ENCODE data around the gene MLH3. TPM values are rescaled to one million over a fixed set of nuclear protein-coding genes. Genes with fewer than 3 reads are reported as not detected.

MLH3 gene
- total and polyA plus RNA-seq, 2 of the 13 experiments (the other 11 are each of a cell fraction or from before 2014, with no cell fraction given) = 14.4 to 24.8 TPM

- 47% methylated on average over 3 of the region's 4 CpGs for WGBS (ENCODE audit: low lambda C conversion rate)
- no peak overlapping the region for H3K4me2 ChIP-seq (ENCODE audit: low read depth, low read length)
- TF ChIP-seq SRSF4 (IDR thresholded peaks at IDR 0.05; ENCODE audit: low read depth, low read length, poor library complexity, severe bottlenecking) (no peak), PPARG (CRISPR knock-in tag; conservative IDR thresholded peaks at IDR 0.05) (no peak), ZFP36L2 (CRISPR knock-in tag; IDR thresholded peaks at IDR 0.05) (no peak), ZBTB33 (CRISPR knock-in tag; IDR thresholded peaks at IDR 0.05) (peak; percentile 87), REXO4 (CRISPR knock-in tag; IDR thresholded peaks at IDR 0.05; ENCODE audit: borderline replicate concordance) (no peak), DMAP1 (CRISPR knock-in tag; IDR thresholded peaks at IDR 0.05) (no peak), DPF2 (CRISPR knock-in tag; IDR thresholded peaks at IDR 0.05; ENCODE audit: borderline replicate concordance, low read depth) (no peak)
- no peaks in the 10 kb centered on the region for H3K36me3 ChIP-seq (replicated peaks in 1 of 2; ENCODE audit: control insufficient read depth in 1 of 2, insufficient read depth in 2 of 2, low read length in 2 of 2)
- peaks cover 4 to 52% of the 10 kb centered on the region in 2 experiments; a peak in 4 of 5 replicates for H3K27me3 ChIP-seq (ENCODE audit: control insufficient read depth in 1 of 2, insufficient read depth in 2 of 2, low read length in 2 of 2)
- no peak overlapping the region for H3K27ac ChIP-seq (ENCODE audit: extremely low read length, insufficient read depth, low read length)
- in situ Hi-C loops (cut with HindIII; ENCODE audit: extremely low pct_ligation_motif_present, low pct_unique_long_range_greater_than_20kb) = no loop called here
- no peak for ATAC-seq
- FAIRE-seq = no peak
- no TSS peak for BruUV-seq (replicated peaks)
- intact Hi-C loops (cut with micrococcal nuclease; ENCODE audit: unreplicated experiment) = no loop called here
- H3K4me1 ChIP-seq (ENCODE audit: insufficient read depth, low read length) = peaks cover 25% of the 10 kb centered on the region
- H3K9ac ChIP-seq (ENCODE audit: insufficient read depth, low read depth, low read length) = no peak overlapping the region
- POLR2A ChIA-PET = interaction anchor here (0.6 to 1.4 kb wide), 4 partner anchors 12 to 49 kb away, joined by 3 to 4 read pairs (median 4); no protein-coding TSS in a partner anchor
- DNase-seq (ENCODE audit: low spot score) = no peak
- no peak overlapping the region for H3K4me3 ChIP-seq (replicated peaks in 1 of 3; ENCODE audit: insufficient read depth in 1 of 3, low read depth in 2 of 3, low read length in 3 of 3)
- no peaks in the 10 kb centered on the region for H3K79me2 ChIP-seq (ENCODE audit: insufficient read depth, low read length)
- H2AFZ ChIP-seq (ENCODE audit: low read length) = no peak overlapping the region
- no peaks in the 10 kb centered on the region for H3K9me3 ChIP-seq (ENCODE audit: low read length)
- H4K20me1 ChIP-seq (ENCODE audit: insufficient read depth, low read length) = no peaks in the 10 kb centered on the region
- CTCF ChIA-PET (ENCODE audit: low intra/inter-chr PET ratio, low total read pairs) = no interaction called here
Observed at GRCh38 chr14:74980398-74980730, 70.9 kb downstream of the MLH3 start.

All from HepG2 (cell line).